Prostate gland (tissue), 2 donors: Measurements from ENCODE around the gene SMAD9.

Experiments used
- POLR2A ChIP-seq: fragments of 450-650 bp; IDR thresholded peaks from one replicate; pipeline ENCODE4 v1.6.1; 2016; ENCODE audit warnings: antibody characterized with exemption, mild to moderate bottlenecking
- TF ChIP-seq, protein P1 (sequence below), 4 experiments: fragments of 200-600 bp in 2 of 4; fragments of 450-650 bp in 2 of 4; sonication (generic) in 2 of 4; IDR thresholded peaks; 1 replicate in 3 of 4; 2 replicates in 1 of 4; pipeline ENCODE4 v1.5.1; 2016 to 2019; ENCODE audit warnings: antibody characterized with exemption in 4 of 4, mild to moderate bottlenecking in 2 of 4, moderate library complexity in 2 of 4

DNA sequence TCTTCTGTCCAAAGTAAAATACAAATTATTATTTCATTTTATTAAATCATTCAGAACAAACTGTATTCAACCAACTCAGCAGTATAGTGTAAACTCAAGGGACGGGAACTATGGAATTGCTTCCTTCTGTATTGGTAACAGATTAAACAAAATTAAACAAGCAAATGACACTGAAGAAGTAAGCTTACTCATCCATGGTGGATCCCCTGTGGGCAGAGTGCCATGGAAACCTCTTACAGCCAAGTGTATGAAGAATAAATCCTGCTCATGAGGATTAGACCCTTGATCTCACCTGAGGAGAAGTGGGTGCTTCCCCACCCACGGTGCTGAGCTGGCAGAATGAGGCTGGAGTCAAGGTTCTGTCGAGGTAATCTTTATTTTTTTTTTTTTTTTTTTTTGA lies 119.0 kb downstream of the SMAD9 start:
- TF ChIP-seq, protein P1, sequence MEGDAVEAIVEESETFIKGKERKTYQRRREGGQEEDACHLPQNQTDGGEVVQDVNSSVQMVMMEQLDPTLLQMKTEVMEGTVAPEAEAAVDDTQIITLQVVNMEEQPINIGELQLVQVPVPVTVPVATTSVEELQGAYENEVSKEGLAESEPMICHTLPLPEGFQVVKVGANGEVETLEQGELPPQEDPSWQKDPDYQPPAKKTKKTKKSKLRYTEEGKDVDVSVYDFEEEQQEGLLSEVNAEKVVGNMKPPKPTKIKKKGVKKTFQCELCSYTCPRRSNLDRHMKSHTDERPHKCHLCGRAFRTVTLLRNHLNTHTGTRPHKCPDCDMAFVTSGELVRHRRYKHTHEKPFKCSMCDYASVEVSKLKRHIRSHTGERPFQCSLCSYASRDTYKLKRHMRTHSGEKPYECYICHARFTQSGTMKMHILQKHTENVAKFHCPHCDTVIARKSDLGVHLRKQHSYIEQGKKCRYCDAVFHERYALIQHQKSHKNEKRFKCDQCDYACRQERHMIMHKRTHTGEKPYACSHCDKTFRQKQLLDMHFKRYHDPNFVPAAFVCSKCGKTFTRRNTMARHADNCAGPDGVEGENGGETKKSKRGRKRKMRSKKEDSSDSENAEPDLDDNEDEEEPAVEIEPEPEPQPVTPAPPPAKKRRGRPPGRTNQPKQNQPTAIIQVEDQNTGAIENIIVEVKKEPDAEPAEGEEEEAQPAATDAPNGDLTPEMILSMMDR (IDR thresholded peaks at IDR 0.05) = no peak
- TF ChIP-seq POLR2A = no peak
